Stimulated activated CD4-positive, alpha-beta T cell treated with anti-CD3 and anti-CD28 coated beads, TNF-alpha, amount 100 ng/mL, for 1 hour (primary cell): ENCODE data around the gene PRAMEF33.
"Not testable (repeated sequence)": the region's sequence is repeated elsewhere in the genome, so short reads cannot be mapped to it uniquely, and the experiment has no call there.

Source experiments
- DNase-seq, 3 donors: peaks; one replicate each; pipeline ENCODE4 v3.0.0-alpha.2; 2020; ENCODE audit warnings: low read depth in 3 of 3, low spot score in 1 of 3

The PRAMEF33 gene, protein sequence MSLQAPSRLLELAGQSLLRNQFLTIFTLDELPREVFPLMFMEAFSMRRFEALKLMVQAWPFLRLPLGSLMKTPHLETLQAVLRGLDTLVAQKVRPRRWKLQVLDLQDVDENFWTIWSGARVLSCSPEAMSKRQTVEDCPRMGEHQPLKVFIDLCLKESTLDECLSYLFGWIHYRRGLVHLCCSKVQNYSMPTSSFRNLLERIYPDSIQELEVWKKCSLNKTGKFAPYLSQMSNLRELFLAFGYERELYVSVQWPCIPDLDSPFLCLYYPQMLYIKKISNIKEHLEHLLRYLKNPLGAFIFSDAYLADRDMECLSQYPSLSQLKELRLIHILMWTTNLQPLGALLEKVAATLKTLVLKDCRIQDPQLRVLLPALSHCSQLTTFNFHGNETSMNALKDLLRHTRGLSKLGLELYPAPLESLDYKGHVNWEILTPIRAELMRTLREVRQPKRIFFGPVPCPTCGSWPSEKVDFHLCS

GRCh38 chr1:13303239-13303638 lies at the start of gene PRAMEF33:
TSS of gene PRAMEF33 (plus strand) at chr1:13303539. CDS start at chr1:13305955, 2,416 bp downstream.
- not testable (repeated sequence) for DNase-seq

- DNase-seq = not testable (repeated sequence)
Observed at GRCh38 chr1:13253898-13254297, 49.4 kb upstream of the PRAMEF33 start, which contains the start of gene PRAMEF5. TSS of gene PRAMEF5 (plus strand) at chr1:13254198. CDS start at chr1:13259269, 5,071 bp downstream.

DNA sequence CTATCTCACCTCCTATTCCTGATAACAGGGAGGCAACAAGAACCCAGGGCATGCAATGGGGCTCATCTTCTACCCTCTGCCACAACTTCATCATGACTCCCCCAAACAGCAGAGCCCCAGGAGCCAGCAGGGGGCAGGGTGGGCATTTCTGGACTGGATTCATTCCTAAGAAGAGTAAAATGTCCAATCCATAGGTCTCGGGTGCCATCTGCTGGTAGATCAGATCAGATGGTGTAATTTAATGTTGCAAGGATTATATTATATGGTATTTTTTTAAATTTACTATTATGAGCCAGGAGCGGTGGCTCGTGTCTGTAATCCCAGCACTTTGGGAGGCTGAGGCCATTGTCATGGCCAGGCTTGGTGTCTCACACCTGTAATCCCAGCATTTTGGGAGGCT lies 38.2 kb upstream of the PRAMEF33 start:
- DNase-seq = not testable (repeated sequence)

DNA sequence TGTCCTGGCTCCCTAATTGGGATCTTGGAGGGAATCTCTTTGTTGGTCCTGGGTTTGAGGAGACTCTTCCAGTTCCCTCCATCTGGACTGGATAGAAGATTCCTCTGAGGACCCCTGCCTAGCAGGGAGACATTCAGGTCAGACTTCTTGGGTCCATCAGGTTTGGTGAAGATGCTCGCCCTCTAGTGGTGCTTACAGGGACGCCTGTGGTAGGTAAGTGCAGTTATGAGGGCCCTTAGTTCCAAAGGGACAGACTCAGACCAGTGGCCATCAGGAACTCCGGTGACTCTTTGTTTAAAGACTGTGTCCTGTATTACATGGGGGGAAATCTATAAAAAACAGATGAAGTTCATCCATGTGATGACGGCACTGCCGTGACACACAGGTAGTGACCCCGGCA lies 26.3 kb upstream of the PRAMEF33 start:
- not testable (repeated sequence) for DNase-seq

GRCh38 chr1:13279617-13280016 lies 23.7 kb upstream of the PRAMEF33 start:
- not testable (repeated sequence) for DNase-seq

GRCh38 chr1:13285037-13285436 lies 18.3 kb upstream of the PRAMEF33 start, which contains the start of gene PRAMEF8:
TSS of gene PRAMEF8 (minus strand) at chr1:13285137. CDS start at chr1:13284091, 1,046 bp downstream.
- not testable (repeated sequence) for DNase-seq

GRCh38 chr1:13289030-13289429 lies 14.3 kb upstream of the PRAMEF33 start:
- not testable (repeated sequence) for DNase-seq

DNA sequence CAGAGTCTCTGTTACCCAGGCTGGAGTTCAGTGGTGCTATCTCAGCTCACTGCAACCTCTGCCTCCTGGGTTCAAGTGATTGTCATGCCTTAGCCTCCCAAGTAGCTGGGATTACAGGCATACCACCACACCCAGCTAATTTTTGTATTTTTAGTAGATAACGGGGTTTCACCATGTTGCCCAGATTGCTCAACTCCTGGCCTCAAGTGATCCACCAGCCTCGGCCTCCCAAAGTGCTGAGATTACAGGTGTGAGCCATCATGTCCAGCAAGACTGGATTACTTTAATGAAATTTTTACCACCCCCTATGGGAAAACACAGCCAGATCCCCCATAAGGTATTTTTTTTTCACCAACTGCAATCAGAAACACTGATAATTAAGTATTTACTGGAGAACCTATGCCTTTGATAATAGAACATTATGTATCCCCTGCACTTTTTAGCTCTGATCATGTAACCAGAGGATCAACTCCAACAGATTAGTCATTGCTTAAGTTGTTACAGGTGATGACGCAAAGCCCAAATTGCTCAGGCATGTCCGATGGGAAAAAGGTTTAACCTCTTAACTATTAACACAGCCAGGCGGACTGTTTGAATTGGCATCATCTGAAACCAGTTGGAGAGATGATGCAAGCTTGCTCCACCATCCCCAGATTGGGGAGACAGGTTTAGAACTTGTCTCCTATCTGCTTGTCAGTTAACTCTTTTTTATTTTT lies 6.0 kb upstream of the PRAMEF33 start:
- DNase-seq = not testable (repeated sequence)

GRCh38 chr1:13298699-13299098 lies 4.6 kb upstream of the PRAMEF33 start:
- not testable (repeated sequence) for DNase-seq

DNA sequence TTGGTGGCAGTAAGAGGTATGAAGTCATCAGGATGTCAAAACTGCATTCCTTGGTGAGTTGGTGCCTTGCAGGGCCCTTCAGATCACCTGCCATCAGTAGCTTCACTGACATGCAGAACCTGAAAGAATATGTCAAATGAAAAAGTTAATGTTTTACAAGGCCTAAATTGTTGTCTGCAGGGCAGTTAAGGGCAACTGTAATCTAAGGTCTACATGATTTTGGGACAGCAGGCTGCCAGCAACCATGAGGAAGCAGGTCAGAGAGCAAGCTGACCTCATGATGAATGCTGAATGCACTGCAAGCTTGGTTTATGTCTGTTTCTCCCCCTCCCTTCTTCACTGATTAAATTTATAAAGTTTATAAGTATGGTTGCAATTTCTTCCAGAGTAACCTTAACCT lies 1.1 kb upstream of the PRAMEF33 start:
- not testable (repeated sequence) for DNase-seq

DNA sequence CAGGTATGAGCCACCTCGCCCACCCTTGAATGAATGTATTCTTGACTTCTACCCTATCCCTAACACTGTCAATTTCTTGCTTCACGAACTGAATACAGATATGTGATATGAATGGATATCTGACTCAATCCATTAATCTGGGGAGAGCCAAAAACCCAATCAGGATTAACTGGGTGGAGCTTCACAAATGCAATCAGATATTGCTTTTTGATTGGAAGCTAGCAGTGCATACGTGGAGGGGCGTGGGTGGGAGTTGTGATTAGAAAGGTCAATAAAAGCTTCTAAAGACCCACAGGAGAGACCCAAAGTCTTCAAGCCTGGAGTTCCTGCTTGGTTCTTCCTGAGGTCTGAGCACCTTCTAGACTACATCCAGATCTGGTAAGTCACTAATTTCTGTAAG lies 11.9 kb downstream of the PRAMEF33 start, which contains the start of gene PRAMEF15:
Gene PRAMEF15 (plus strand): TSS at position 301 of the 400 bp plus-strand sequence. CDS start 2,827 bp downstream, outside the sequence.
- DNase-seq = not testable (repeated sequence)

DNA sequence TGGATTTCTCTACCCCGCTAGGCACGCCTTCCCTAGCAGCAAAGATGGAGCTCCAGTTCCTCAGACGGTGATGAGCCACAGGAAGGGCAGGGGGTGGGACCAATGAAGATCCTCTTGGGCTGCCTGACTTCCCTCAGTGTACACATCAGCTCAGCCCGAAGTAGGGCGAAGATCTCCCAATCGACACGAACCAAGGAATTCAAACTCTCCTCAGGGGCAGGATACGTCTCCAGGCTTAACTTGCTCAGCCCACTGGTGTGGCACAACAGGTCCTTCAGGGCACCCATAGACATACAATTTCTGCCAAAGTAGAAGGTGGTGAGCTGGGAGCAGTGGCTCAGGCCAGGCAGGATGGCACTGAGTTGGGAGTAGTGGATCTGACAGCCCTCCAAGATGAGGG lies 39.2 kb downstream of the PRAMEF33 start:
- DNase-seq = not testable (repeated sequence)

DNA sequence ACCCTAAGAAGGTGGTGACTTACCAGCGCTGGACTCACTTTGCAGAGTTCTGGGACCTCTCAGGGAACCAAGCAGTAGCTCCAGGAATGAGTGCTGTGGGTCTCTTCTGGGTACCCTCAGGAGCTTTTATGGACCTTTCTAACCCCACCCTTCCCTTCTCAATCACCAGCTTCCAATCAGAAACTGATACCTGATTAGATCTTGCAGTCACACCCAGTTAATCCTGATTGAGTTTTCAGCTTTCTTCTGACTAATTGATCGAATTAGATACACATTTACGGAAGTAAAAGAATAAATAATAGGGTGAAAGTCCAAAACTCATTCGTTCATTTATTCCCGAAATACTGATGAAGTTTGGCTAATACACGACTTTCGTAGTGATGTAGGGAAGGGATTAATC lies 43.7 kb downstream of the PRAMEF33 start, which contains the start of gene PRAMEF14:
Gene PRAMEF14 (minus strand): TSS at position 101 of the 400 bp plus-strand sequence. CDS start 1,820 bp downstream, outside the sequence.
- not testable (repeated sequence) for DNase-seq

DNA sequence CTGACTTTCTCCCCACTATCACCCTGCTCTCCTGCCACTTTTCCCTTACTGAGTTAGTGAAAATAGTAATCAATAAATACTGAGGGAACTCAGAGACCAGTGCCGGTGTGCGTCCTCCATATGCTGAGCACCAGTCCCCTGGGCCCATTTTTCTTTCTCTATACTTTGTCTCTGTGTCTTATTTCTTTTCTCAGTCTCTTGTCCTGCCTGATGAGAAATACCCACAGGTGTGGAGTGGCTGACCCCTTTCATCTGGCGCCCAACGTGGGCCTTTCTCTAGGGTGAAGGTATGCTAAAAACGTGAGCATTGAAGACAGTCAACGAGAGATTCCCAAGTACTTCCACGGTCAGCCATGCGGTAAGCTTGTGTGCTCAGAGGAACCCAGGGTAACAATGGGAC lies 50.1 kb downstream of the PRAMEF33 start:
- not testable (repeated sequence) for DNase-seq

DNA sequence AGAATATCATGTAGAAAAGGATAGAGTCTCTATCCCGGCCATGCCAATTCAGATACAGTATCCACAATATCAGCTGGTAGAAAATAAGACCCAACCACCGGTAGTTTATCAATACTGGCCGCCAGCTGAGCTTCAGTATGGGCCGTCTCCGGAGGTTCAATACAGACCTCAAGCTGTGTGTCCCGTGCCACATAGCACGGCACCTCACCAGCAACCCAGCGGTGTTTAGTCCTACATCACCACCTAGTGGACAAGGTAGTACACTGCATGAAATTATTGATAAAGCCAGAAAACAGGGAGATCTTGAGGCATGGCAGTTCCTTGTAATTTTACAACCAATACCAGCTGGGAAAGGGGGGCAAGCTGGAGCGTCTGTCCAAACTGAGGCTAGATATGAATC lies 51.1 kb downstream of the PRAMEF33 start:
- not testable (repeated sequence) for DNase-seq

DNA sequence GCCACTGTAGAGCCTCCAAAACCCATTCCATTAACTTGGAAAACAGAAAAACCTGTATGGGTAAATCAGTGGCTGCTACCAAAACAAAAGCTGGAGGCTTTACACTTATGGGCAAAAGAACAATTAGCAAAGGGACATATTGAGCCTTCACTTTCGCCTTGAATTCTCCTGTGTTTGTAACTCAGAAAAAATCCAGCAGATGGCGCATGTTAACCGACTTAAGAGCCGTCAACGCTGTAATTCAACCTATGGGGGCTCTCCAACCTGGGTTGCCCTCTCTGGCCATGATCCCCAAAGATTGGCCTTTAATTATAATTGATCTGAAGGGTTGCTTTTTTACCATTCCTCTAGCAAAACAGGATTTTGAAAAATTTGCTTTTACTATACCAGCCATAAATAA lies 53.4 kb downstream of the PRAMEF33 start:
- not testable (repeated sequence) for DNase-seq
